OCI-LY3 (cell line): Measurements from ENCODE around the gene PDGFA.

Experiments used
- H2AFZ ChIP-seq: fragments of 200-600, 300-600 bp; shearing (Covaris generic); 2 replicates; pipeline ENCODE4 v1.6.0; 2014; ENCODE audit warnings: antibody characterized with exemption, low read depth, low read length
- H3K27ac ChIP-seq: fragments of 200-600, 300-600 bp; sonication (generic); 2 replicates; pipeline ENCODE4 v1.5.1; 2014; ENCODE audit warnings: mild to moderate bottlenecking, low read length, moderate library complexity, mixed read lengths
- H3K27me3 ChIP-seq: fragments of 200-600, 300-600 bp; sonication (generic); 2 replicates; pipeline ENCODE4 v1.6.1; 2014; ENCODE audit warnings: low read depth, low read length, mixed read lengths
- H3K36me3 ChIP-seq: fragments of 200-600, 300-600 bp; sonication (generic); replicated peaks from 2 replicates; pipeline ENCODE3; 2014; ENCODE audit warnings: low read depth, low read length, mixed read lengths
- H3K4me1 ChIP-seq: fragments of 300-600, 200-600 bp; sonication (generic); 2 replicates; pipeline ENCODE4 v1.6.1; 2014; ENCODE audit warnings: low read length, mixed read lengths
- H3K4me2 ChIP-seq: fragments of 200-600, 300-600 bp; sonication (generic); 2 replicates; pipeline ENCODE4 v1.6.1; 2014; ENCODE audit warnings: low read length, mixed read lengths
- H3K4me3 ChIP-seq: fragments of 300-600, 200-600 bp; sonication (generic); 2 replicates; pipeline ENCODE4 v1.5.1; 2014; ENCODE audit warnings: antibody characterized with exemption, mild to moderate bottlenecking, low read length, moderate library complexity
- H3K79me2 ChIP-seq: fragments of 300-600, 200-600 bp; shearing (Covaris generic); 2 replicates; pipeline ENCODE4 v1.6.1; 2014; ENCODE audit warnings: mild to moderate bottlenecking, low read length, mixed read lengths
- H3K9ac ChIP-seq: fragments of 300-600, 200-600 bp; shearing (Covaris generic); 2 replicates; pipeline ENCODE4 v1.6.0; 2014; ENCODE audit warnings: mild to moderate bottlenecking, low read length, moderate library complexity
- H3K9me3 ChIP-seq: fragments of 200-600, 300-600 bp; shearing (Covaris generic); 2 replicates; pipeline ENCODE4 v1.6.1; 2014; ENCODE audit warnings: low read length, mixed read lengths; ENCODE audit not compliant: insufficient read depth
- H4K20me1 ChIP-seq: fragments of 200-600, 300-600 bp; sonication (generic); 2 replicates; pipeline ENCODE4 v1.6.1; 2016; ENCODE audit warnings: low read length, mixed read lengths; ENCODE audit not compliant: insufficient read depth
- CTCF ChIP-seq: fragments of 200-600, 300-600 bp; sonication (generic); IDR thresholded peaks from 2 replicates; pipeline ENCODE4 v1.5.1; 2014; ENCODE audit warnings: antibody characterized with exemption, low read length, low read depth
- EZH2phosphoT487 ChIP-seq: fragments of 200-600 bp; shearing (Covaris generic); IDR thresholded peaks from 2 replicates; pipeline ENCODE4 v1.6.1; 2018; ENCODE audit warnings: antibody characterized with exemption, mixed run types, low read depth

The PDGFA gene

GRCh38 chr7:550881-551614 is 31.4 kb upstream of the PDGFA start:
- Histone ChIP-seq H3K9ac (no peak overlapping the region), H3K4me3 (no peak overlapping the region), H3K9me3 (no peaks in the 10 kb centered on the region), H2AFZ (no peak overlapping the region), H3K79me2 (no peaks in the 10 kb centered on the region), H3K27ac (no peak overlapping the region), H3K27me3 (no peaks in the 10 kb centered on the region), H3K36me3 (no peaks in the 10 kb centered on the region), H3K4me1 (no peaks in the 10 kb centered on the region), H4K20me1 (no peaks in the 10 kb centered on the region), H3K4me2 (no peak overlapping the region)
- no peak for TF ChIP-seq CTCF
- TF ChIP-seq EZH2phosphoT487: no peak

DNA sequence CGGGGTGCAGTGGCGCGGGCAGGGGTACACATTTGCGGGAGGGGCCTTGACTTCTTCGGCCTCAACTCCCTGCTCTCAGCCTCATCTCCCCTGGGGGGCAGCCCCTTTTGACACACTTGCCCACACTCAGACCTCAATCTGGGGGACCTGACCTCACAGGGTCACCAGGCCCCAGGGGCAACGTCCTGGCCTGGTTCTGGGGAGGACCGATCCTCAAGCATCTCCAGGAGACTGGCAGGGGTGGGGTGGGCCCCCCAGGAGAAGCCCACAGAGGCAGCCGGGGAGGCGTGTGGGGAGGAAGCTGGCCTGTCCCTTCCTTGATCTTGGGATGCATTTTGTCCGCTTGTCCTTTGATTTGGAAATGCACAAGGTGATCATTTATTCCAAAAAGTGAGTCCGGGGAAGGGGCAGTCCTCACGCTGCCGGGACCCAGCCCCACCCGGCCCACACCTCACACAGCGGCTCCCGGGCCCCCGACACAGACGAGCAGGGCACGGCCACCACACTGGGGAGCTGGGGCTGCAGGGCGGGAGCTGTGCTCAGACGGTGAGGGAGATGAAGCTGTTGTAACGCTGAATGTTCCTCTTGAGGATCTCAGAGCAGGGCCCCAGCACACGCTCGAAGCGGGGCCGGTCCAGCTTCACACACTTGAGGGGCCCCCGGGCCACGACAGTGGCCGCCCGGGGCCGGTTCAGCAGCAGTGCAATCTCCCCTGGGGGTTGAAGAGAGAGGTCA is 30.4 kb upstream of the PDGFA start:
- no peaks in the 10 kb centered on the region for H3K9me3 ChIP-seq
- no peak overlapping the region for H3K27ac ChIP-seq

GRCh38 chr7:549066-549890 is 29.6 kb upstream of the PDGFA start:
- Histone ChIP-seq H3K4me3 (no peak overlapping the region), H4K20me1 (no peaks in the 10 kb centered on the region), H3K79me2 (no peaks in the 10 kb centered on the region), H2AFZ (no peak overlapping the region), H3K9me3 (no peaks in the 10 kb centered on the region), H3K4me1 (no peaks in the 10 kb centered on the region), H3K27me3 (no peaks in the 10 kb centered on the region), H3K36me3 (no peaks in the 10 kb centered on the region), H3K27ac (no peak overlapping the region), H3K4me2 (no peak overlapping the region), H3K9ac (no peak overlapping the region)
- no peak for TF ChIP-seq CTCF
- no peak for TF ChIP-seq EZH2phosphoT487

More for the DNA sequence above, 30.4 kb upstream of the PDGFA start:
- Histone ChIP-seq H2AFZ (no peak overlapping the region), H3K79me2 (no peaks in the 10 kb centered on the region), H3K36me3 (no peaks in the 10 kb centered on the region), H3K4me1 (no peaks in the 10 kb centered on the region), H3K27me3 (no peaks in the 10 kb centered on the region), H3K9ac (no peak overlapping the region), H3K4me2 (no peak overlapping the region), H3K4me3 (no peak overlapping the region), H4K20me1 (no peaks in the 10 kb centered on the region)
- TF ChIP-seq EZH2phosphoT487 (no peak), CTCF (no peak)

- TF ChIP-seq CTCF (no peak), EZH2phosphoT487 (no peak)
- Histone ChIP-seq H3K4me2 (no peak overlapping the region), H3K27ac (no peak overlapping the region), H3K79me2 (no peaks in the 10 kb centered on the region), H3K4me3 (no peak overlapping the region), H3K9me3 (no peaks in the 10 kb centered on the region), H3K4me1 (no peaks in the 10 kb centered on the region), H3K36me3 (no peaks in the 10 kb centered on the region), H3K9ac (no peak overlapping the region), H3K27me3 (no peaks in the 10 kb centered on the region), H2AFZ (no peak overlapping the region), H4K20me1 (no peaks in the 10 kb centered on the region)
Measured at GRCh38 chr7:548401-548800, 28.8 kb upstream of the PDGFA start.
